GM18520 (cell line): ENCODE measurements around the gene TTC23.

Experiments
- ATAC-seq: cut with Tn5 transposase; IDR thresholded peaks from one replicate; pipeline ENCODE4 v1.9.1; 2021; ENCODE audit not compliant: unreplicated experiment

TTC23 gene

GRCh38 chr15:99090011-99090699, 159.2 kb downstream of the TTC23 start:
- peak; percentile 99 for ATAC-seq

GRCh38 chr15:99087405-99087943, 161.9 kb downstream of the TTC23 start:
- ATAC-seq, result no peak

DNA sequence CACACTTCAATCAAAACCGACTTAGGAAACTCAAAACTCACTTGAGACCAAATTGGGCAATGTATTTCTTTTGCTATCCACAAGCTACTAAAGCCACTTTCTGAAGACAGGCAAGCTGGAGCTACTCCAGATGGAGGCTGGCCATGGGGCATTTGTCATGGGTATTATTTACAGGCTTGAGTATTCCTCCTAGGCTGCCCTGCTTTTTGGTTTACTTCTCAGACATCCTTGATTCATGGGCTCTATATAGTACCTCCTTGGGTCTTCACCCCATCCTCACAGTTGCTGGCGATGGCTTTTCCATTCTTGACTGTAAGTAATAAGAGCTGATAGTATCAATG, 163.1 kb downstream of the TTC23 start:
- no peak for ATAC-seq
